ENCODE data around the gene FKBP1A.

GRCh38 chr20:1371202-1371782, 21.6 kb downstream of the FKBP1A start:
- TF ChIP-seq CTCF (IDR thresholded peaks at IDR 0.05) (no peak), POLR2A (IDR thresholded peaks at IDR 0.05) (no peak)

All from testis (tissue), 2 donors.